Measurements from ENCODE around the gene ACAN. TPM values are rescaled to one million over a fixed set of nuclear protein-coding genes. Genes with fewer than 3 reads are reported as not detected.

The ACAN gene
- total and polyA plus RNA-seq, 9 of the 15 experiments (the other 6 are each of a cell fraction or from before 2014, with no cell fraction given) = not detected

DNA sequence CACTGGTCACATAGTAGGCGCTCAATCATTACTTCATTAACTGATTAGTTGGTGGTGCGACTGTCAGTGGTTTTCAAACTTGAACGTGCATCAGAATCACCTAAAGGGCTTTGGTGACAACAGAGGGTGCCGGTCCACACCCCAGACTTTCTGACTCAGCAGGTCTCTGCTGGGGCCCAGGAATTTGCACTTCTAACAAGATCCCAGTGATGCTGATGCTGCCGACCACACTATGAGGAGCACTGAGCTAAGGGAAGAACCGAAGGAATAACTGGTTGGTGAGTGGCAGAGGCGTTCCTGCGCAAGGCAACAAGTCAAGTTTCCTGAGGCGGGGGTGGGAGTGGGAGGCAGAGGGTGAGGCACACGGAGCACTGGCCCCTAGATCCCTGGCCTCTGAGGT is 73.3 kb downstream of the ACAN start (continued):
- TF ChIP-seq ETV6 (IDR thresholded peaks at IDR 0.05; ENCODE audit: borderline replicate concordance in 1 of 2, low read depth in 2 of 2, low read length in 1 of 2) (no peak), ETV6 (CRISPR knock-in tag; IDR thresholded peaks at IDR 0.05; ENCODE audit: borderline replicate concordance) (no peak), BRD4 (IDR thresholded peaks at IDR 0.05) (no peak), ZNF717 (CRISPR knock-in tag; IDR thresholded peaks at IDR 0.05) (no peak)

DNA sequence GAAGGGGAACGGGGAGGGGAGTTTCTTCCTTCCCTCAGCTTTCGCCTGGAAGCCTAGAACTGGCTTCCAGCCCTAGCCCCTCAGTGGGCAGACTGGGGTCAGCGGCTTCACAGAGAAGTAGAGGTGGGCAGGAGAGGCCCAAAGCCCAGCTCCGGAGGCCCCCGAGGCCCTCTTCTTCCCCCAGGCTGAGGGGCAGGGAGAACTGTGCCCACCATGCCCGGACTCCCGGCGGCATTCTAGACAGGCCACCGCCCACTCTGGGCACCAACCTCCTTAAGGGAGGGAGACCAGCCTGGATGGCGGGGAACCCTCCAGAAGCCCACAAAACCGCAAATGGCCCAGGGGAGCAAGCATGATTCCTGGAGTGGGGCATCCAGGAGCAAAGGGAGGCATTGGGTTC is 74.2 kb downstream of the ACAN start:
- WGBS (ENCODE audit: insufficient coverage, low coverage, missing lambda C conversion rate) = 30% methylated on average over 6 of the region's 11 CpGs
- ATAC-seq (no peak), DNase-seq (ENCODE audit: extremely low read depth in 1 of 4, low spot score in 3 of 4) (no peak), FAIRE-seq (no peak)
- Histone ChIP-seq H3K4me3 (no peak overlapping the region), H3K9me1 (ENCODE audit: control insufficient read depth, insufficient read depth, low read length) (no peaks in the 10 kb centered on the region), H4K20me1 (replicated peaks; ENCODE audit: control insufficient read depth, insufficient read depth, low read length) (peaks cover 5% of the 10 kb centered on the region; the same call in 1 of the 2 replicates), H3K27me3 (ENCODE audit: control insufficient read depth in 2 of 2, insufficient read depth in 2 of 2, low read length in 2 of 2) (peaks cover 23 to 46% of the 10 kb centered on the region in 2 experiments; a peak in 4 of 5 replicates), H3K9ac (ENCODE audit: insufficient read depth in 1 of 2, low read depth in 2 of 2, low read length in 2 of 2) (no peak overlapping the region), H3K27ac (ENCODE audit: extremely low read depth, low read depth, low read length) (no peak overlapping the region), H3K36me3 (ENCODE audit: control insufficient read depth, insufficient read depth, low read length) (no peaks in the 10 kb centered on the region), H2AFZ (ENCODE audit: low read depth, low read length) (no peak overlapping the region), H3K4me1 (replicated peaks in 1 of 2; ENCODE audit: control insufficient read depth in 2 of 2, insufficient read depth in 2 of 2, low read length in 2 of 2) (peaks cover 8 to 35% of the 10 kb centered on the region in 2 experiments; a peak in 4 of 5 replicates), H3K79me2 (ENCODE audit: control insufficient read depth, insufficient read depth, low read length) (no peaks in the 10 kb centered on the region), H3K9me3 (replicated peaks; ENCODE audit: control insufficient read depth, insufficient read depth, low read depth, low read length) (no peaks in the 10 kb centered on the region), H3K4me2 (ENCODE audit: insufficient read depth, low read length) (no peak overlapping the region)
- in situ Hi-C loops (cut with MboI) (no loop called here), intact Hi-C loops (cut with micrococcal nuclease) (no loop called here)
- TF ChIP-seq ZNF324 (CRISPR knock-in tag; IDR thresholded peaks at IDR 0.05) (no peak), MTF1 (CRISPR knock-in tag; IDR thresholded peaks at IDR 0.05; ENCODE audit: borderline replicate concordance) (no peak), MYBL2 (IDR thresholded peaks at IDR 0.05; ENCODE audit: low read depth) (no peak), MYBL2 (CRISPR knock-in tag; IDR thresholded peaks at IDR 0.05; ENCODE audit: borderline replicate concordance) (no peak), FOXP1 (CRISPR knock-in tag; IDR thresholded peaks at IDR 0.05) (no peak), TAL1 (IDR thresholded peaks at IDR 0.05) (no peak), TFAM (CRISPR knock-in tag; conservative IDR thresholded peaks at IDR 0.05) (no peak), FOXJ2 (tag; IDR thresholded peaks at IDR 0.05) (no peak)
- TF ChIP-seq, protein P1, sequence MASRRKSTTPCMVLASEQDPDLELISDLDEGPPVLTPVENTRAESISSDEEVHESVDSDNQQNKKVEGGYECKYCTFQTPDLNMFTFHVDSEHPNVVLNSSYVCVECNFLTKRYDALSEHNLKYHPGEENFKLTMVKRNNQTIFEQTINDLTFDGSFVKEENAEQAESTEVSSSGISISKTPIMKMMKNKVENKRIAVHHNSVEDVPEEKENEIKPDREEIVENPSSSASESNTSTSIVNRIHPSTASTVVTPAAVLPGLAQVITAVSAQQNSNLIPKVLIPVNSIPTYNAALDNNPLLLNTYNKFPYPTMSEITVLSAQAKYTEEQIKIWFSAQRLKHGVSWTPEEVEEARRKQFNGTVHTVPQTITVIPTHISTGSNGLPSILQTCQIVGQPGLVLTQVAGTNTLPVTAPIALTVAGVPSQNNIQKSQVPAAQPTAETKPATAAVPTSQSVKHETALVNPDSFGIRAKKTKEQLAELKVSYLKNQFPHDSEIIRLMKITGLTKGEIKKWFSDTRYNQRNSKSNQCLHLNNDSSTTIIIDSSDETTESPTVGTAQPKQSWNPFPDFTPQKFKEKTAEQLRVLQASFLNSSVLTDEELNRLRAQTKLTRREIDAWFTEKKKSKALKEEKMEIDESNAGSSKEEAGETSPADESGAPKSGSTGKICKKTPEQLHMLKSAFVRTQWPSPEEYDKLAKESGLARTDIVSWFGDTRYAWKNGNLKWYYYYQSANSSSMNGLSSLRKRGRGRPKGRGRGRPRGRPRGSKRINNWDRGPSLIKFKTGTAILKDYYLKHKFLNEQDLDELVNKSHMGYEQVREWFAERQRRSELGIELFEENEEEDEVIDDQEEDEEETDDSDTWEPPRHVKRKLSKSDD (conservative IDR thresholded peaks at IDR 0.05; ENCODE audit: low read length) = no peak
- TF ChIP-seq, protein P2, sequence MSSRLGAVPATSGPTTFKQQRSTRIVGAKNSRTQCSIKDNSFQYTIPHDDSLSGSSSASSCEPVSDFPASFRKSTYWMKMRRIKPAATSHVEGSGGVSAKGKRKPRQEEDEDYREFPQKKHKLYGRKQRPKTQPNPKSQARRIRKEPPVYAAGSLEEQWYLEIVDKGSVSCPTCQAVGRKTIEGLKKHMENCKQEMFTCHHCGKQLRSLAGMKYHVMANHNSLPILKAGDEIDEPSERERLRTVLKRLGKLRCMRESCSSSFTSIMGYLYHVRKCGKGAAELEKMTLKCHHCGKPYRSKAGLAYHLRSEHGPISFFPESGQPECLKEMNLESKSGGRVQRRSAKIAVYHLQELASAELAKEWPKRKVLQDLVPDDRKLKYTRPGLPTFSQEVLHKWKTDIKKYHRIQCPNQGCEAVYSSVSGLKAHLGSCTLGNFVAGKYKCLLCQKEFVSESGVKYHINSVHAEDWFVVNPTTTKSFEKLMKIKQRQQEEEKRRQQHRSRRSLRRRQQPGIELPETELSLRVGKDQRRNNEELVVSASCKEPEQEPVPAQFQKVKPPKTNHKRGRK (tag; IDR thresholded peaks at IDR 0.05) = no peak
- ChIA-PET POLR2A (no interaction called here), CTCF (ENCODE audit: low intra/inter-chr PET ratio) (interaction anchor here (0.7 kb wide), 1 partner anchor 303 kb away, joined by 3 read pairs; no protein-coding TSS in a partner anchor)
- BruUV-seq (replicated peaks) = no TSS peak

Data from K562 (cell line).